ENCODE results near the gene CFD.

CFD gene

DNA sequence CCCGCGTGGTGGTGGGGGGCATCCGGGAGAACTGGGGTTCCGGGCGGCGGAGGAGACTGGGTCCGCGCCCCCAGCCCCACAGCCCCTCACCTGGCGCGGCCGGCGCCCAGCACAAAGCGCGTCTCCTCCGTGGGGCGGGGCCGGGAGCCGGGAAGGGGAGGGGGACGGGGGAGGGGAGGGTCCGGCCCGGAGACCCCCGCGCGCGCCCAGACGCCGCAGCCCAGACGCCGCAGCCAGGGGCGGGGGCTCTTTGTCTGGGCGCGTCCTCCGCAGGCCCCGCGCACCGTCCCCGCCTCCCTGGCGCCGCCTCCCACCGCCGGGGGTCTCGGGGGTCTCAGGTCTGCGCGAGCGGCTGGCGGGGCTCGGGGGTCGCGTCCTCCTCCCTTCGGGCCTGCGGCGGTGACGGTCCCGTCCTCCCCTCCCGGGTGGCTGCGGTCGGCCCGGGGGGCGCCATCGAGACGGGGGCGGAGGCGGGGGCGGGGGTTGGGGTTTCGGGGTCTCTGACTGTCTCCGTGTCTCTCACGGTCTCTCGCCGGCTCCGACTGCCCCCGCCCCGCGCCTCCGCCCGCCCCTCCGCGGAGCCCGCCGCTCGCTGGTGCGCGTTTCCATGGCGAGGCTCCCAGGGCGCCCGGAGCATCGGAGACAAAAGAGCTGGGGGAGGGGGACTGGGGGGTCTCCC is 37.5 kb upstream of the CFD start, which contains the start of gene PLPPR3:
Gene PLPPR3, minus strand, starts transcription at position 131 of the 679 bp plus-strand sequence. CDS start 396 bp downstream, outside the sequence.
- Histone ChIP-seq H3K27me3 (ENCODE audit: low read length) (no peaks in the 10 kb centered on the region), H3K27ac (ENCODE audit: low read depth, low read length) (no peak within 1 kb of the TSS)

DNA sequence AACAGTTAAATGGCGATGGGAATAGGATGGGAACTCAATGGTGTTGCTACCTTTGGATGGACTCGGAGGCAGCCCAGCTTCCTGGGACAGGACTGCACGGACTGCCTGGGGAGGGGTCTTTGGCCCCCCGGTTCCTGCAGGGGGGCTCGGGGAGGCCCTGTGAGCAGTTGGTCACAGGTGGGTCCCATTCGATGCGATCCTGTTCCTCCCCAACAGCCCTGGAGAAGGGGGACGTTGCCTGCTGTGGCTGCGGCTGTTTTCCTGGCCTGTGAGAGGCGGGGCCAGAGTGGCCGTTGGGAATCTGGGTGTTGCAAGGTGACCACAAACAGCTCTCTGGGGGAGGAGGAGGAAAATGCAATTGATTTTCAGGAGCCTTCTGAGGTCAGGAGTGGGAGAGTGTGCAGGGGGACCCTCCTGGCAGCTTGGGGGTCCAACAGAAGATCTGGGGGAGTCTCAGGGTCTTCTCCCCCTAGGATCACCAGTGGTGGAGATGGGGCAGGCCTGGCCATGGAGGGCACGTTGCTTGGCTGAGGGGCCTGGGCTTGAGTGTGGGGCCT is 35.8 kb upstream of the CFD start:
- Histone ChIP-seq H3K27me3 (ENCODE audit: low read length) (no peaks in the 10 kb centered on the region), H3K36me3 (ENCODE audit: low read length) (no peaks in the 10 kb centered on the region), H3K27ac (ENCODE audit: low read depth, low read length) (no peak overlapping the region), H3K4me2 (ENCODE audit: low read depth, low read length, poor library complexity, severe bottlenecking) (no peak overlapping the region), H2AFZ (ENCODE audit: low read depth, low read length, severe bottlenecking) (no peak overlapping the region), H3K9ac (ENCODE audit: low read length) (no peak overlapping the region), H3K79me2 (ENCODE audit: insufficient read depth, low read length) (no peaks in the 10 kb centered on the region), H3K9me3 (ENCODE audit: insufficient read depth, low read length) (no peaks in the 10 kb centered on the region), H3K4me3 (ENCODE audit: insufficient read depth, low read length, poor library complexity, severe bottlenecking) (no peak overlapping the region), H4K20me1 (ENCODE audit: low read depth, low read length) (no peaks in the 10 kb centered on the region), H3F3A (ENCODE audit: insufficient read depth) (no peaks in the 10 kb centered on the region), H3K9me2 (replicated peaks; ENCODE audit: insufficient read depth, low read length) (no peaks in the 10 kb centered on the region)
- no peak for TF ChIP-seq EZH2phosphoT487 (conservative IDR thresholded peaks at IDR 0.05; ENCODE audit: low read length)
- TF ChIP-seq, protein P1, sequence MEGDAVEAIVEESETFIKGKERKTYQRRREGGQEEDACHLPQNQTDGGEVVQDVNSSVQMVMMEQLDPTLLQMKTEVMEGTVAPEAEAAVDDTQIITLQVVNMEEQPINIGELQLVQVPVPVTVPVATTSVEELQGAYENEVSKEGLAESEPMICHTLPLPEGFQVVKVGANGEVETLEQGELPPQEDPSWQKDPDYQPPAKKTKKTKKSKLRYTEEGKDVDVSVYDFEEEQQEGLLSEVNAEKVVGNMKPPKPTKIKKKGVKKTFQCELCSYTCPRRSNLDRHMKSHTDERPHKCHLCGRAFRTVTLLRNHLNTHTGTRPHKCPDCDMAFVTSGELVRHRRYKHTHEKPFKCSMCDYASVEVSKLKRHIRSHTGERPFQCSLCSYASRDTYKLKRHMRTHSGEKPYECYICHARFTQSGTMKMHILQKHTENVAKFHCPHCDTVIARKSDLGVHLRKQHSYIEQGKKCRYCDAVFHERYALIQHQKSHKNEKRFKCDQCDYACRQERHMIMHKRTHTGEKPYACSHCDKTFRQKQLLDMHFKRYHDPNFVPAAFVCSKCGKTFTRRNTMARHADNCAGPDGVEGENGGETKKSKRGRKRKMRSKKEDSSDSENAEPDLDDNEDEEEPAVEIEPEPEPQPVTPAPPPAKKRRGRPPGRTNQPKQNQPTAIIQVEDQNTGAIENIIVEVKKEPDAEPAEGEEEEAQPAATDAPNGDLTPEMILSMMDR (IDR thresholded peaks at IDR 0.05; ENCODE audit: insufficient read depth, low read length, poor library complexity, severe bottlenecking), result no peak

More for the DNA sequence above, 37.5 kb upstream of the CFD start, which contains the start of gene PLPPR3:
- Histone ChIP-seq H3K9me3 (ENCODE audit: insufficient read depth, low read length) (no peaks in the 10 kb centered on the region), H3K79me2 (ENCODE audit: insufficient read depth, low read length) (no peaks in the 10 kb centered on the region), H3K4me2 (ENCODE audit: low read depth, low read length, poor library complexity, severe bottlenecking) (no peak within 1 kb of the TSS), H3K36me3 (ENCODE audit: low read length) (no peaks in the 10 kb centered on the region), H3K9ac (ENCODE audit: low read length) (no peak within 1 kb of the TSS), H2AFZ (ENCODE audit: low read depth, low read length, severe bottlenecking) (no peak within 1 kb of the TSS), H4K20me1 (ENCODE audit: low read depth, low read length) (no peaks in the 10 kb centered on the region), H3K9me2 (replicated peaks; ENCODE audit: insufficient read depth, low read length) (no peaks in the 10 kb centered on the region), H3F3A (ENCODE audit: insufficient read depth) (no peaks in the 10 kb centered on the region), H3K4me3 (ENCODE audit: insufficient read depth, low read length, poor library complexity, severe bottlenecking) (no peak within 1 kb of the TSS)
- no peak for TF ChIP-seq EZH2phosphoT487 (conservative IDR thresholded peaks at IDR 0.05; ENCODE audit: low read length)
- TF ChIP-seq, protein P1 (IDR thresholded peaks at IDR 0.05; ENCODE audit: insufficient read depth, low read length, poor library complexity, severe bottlenecking), result no peak

DNA sequence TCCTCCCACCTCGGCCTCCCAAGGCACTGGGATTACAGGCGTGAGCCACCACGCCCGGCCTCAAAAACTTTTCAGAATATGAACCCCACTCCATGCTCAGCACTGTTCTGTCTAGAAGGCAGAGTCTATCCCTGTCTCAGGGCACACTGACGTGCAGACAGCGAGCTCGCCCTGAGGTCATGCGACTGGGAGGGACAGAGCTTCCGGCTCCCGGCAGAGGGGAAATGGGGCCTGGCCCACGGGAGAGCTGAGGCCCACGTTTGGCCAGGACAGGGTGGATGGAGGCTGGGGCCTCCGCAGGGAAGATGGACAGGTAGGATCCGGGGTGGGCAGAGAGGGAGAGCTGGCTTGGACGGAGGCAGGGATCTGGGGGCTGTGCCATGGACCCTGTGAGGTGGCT is 34.6 kb upstream of the CFD start:
- Histone ChIP-seq H4K20me1 (ENCODE audit: low read depth, low read length) (no peaks in the 10 kb centered on the region), H3K79me2 (ENCODE audit: insufficient read depth, low read length) (no peaks in the 10 kb centered on the region), H3K9me3 (ENCODE audit: insufficient read depth, low read length) (no peaks in the 10 kb centered on the region), H3K27ac (ENCODE audit: low read depth, low read length) (no peak overlapping the region), H3K9ac (ENCODE audit: low read length) (no peak overlapping the region), H3K27me3 (ENCODE audit: low read length) (no peaks in the 10 kb centered on the region), H3F3A (ENCODE audit: insufficient read depth) (no peaks in the 10 kb centered on the region), H3K4me2 (ENCODE audit: low read depth, low read length, poor library complexity, severe bottlenecking) (no peak overlapping the region), H2AFZ (ENCODE audit: low read depth, low read length, severe bottlenecking) (no peak overlapping the region), H3K4me3 (ENCODE audit: insufficient read depth, low read length, poor library complexity, severe bottlenecking) (no peak overlapping the region), H3K36me3 (ENCODE audit: low read length) (no peaks in the 10 kb centered on the region), H3K9me2 (replicated peaks; ENCODE audit: insufficient read depth, low read length) (no peaks in the 10 kb centered on the region)
- TF ChIP-seq, protein P1 (IDR thresholded peaks at IDR 0.05; ENCODE audit: insufficient read depth, low read length, poor library complexity, severe bottlenecking), result no peak
- TF ChIP-seq EZH2phosphoT487 (conservative IDR thresholded peaks at IDR 0.05; ENCODE audit: low read length), result no peak
